Fibroblast of the aortic adventitia (primary cell): ENCODE data around the gene MYLK. TPM values are rescaled to one million over a fixed set of nuclear protein-coding genes. Genes with fewer than 3 reads are reported as not detected.
A peak's percentile ranks its signal among the peaks of the same experiment; 100 is the strongest.

ENCODE experiments used
- DNase-seq: peaks from one replicate; pipeline ENCODE4 v3.0.0-alpha.2; 2010; ENCODE audit warnings: low read depth
- H3K4me3 ChIP-seq: 2 replicates; pipeline ENCODE4 v1.5.1; 2011; ENCODE audit warnings: low read depth, mild to moderate bottlenecking, control low read depth, low read length, moderate library complexity
- total RNA-seq: library from RNA; depleted of rRNA; stranded (reverse); fragments of >200 nt; gene quantifications from 2 replicates; pipeline ENCODE4 v1.2.3, GENCODE V29; 2012; ENCODE audit warnings: low replicate concordance
- TF ChIP-seq, protein P1 (sequence below): IDR thresholded peaks from 2 replicates; pipeline ENCODE4 v1.5.1; 2011; ENCODE audit warnings: mild to moderate bottlenecking, low read length, control low read depth, inconsistent platforms; ENCODE audit not compliant: insufficient read depth

Gene MYLK
- total RNA-seq, 1 donor = 74.7 TPM

DNA sequence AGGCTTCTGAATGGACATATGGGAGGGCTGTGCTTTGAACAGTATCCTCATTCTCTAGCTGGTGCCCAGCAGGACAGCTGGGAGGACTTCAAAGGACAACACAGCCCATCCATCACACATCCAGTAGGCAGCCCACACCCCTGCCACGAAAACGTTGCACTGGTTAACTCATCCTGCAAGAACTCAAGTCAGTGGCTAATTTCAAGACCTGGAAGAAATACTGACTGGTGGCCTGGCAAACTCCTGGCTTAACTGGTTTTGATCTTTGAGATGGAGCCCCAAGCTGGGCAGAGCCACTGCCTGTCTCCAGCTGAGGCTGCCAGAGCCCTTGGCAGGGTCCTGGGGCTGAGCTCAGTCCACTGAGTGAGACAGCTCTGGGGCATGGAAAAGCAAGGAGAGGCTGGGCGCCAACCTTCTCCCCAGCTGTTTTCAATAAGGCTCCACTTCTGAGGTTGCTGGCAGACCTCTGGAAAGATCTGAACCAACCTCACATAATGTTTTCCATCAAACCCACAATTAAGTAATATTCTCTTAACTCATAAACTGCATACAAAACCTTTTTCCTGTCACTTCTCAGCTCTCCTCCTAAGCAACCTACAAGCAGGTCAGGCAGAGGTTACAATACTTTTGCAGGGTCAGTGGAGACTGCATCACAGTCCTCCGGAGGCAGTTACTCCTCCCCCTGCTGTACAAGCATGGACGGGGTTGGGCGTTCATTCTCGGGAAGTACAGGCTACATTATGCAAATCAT lies 110.3 kb downstream of the MYLK start:
- TF ChIP-seq, protein P1, sequence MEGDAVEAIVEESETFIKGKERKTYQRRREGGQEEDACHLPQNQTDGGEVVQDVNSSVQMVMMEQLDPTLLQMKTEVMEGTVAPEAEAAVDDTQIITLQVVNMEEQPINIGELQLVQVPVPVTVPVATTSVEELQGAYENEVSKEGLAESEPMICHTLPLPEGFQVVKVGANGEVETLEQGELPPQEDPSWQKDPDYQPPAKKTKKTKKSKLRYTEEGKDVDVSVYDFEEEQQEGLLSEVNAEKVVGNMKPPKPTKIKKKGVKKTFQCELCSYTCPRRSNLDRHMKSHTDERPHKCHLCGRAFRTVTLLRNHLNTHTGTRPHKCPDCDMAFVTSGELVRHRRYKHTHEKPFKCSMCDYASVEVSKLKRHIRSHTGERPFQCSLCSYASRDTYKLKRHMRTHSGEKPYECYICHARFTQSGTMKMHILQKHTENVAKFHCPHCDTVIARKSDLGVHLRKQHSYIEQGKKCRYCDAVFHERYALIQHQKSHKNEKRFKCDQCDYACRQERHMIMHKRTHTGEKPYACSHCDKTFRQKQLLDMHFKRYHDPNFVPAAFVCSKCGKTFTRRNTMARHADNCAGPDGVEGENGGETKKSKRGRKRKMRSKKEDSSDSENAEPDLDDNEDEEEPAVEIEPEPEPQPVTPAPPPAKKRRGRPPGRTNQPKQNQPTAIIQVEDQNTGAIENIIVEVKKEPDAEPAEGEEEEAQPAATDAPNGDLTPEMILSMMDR = no peak
- no peak overlapping the region for H3K4me3 ChIP-seq
- DNase-seq = peak; percentile 97

DNA sequence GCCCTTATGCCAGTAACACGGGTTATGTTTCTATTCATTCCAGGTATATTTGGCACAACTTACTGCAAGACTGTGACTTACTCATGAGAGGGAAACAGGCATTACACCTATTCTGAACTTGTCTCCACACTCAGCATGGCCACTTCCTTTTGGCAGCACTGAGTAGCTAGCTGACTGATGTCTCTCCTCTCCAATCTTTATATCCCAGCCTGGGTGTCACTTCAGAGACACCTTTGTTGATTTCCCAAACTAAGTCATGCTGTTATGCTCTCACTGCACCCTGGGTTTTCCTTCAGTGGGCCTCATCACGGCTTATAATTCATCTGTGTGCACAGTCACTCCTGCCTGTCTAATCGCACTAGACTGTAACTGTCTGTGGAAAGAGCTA lies 114.8 kb downstream of the MYLK start:
- no peak for DNase-seq
- TF ChIP-seq, protein P1 = no peak
- no peak overlapping the region for H3K4me3 ChIP-seq

DNA sequence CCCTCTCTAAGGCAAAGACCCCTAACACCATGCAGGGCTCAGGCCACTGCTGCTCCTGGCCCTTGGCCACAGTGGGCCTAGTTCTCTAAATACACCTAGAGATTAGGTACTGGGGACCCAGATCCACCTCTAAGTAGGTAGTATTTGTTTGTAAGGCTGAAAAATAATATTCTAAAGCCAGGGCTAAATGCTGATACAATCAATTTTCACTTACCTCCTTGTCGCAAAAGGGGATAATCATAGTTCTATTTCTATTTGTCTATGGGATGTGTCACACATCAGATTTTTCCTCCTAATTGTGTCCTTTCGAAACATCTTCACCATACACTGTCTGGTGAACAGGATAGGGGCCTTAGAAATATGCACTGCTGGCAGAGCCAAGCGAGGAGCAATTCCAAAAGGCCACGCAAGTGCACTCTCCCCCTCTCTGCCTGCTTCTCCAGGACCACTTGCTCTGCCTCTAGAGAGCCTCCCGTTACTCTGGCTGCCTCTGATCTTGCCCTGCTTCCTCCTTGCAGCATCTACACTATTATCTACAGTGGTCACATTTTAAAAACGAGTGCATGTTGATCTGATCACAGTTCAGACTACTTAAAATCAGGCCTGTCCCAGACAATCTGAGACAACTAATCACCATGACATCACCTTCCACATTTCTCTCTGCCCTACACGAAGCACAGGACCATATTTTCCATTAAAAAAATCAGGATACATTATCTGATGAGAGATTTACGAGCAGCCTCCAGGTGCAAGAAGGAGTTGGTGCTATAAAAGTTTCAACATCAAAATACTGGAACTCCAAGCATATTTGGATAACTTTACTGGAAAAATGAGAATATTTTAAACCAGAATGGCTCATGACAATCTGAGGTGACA lies 115.4 kb downstream of the MYLK start:
- H3K4me3 ChIP-seq = no peak overlapping the region
- TF ChIP-seq, protein P1 = no peak
- DNase-seq = no peak

DNA sequence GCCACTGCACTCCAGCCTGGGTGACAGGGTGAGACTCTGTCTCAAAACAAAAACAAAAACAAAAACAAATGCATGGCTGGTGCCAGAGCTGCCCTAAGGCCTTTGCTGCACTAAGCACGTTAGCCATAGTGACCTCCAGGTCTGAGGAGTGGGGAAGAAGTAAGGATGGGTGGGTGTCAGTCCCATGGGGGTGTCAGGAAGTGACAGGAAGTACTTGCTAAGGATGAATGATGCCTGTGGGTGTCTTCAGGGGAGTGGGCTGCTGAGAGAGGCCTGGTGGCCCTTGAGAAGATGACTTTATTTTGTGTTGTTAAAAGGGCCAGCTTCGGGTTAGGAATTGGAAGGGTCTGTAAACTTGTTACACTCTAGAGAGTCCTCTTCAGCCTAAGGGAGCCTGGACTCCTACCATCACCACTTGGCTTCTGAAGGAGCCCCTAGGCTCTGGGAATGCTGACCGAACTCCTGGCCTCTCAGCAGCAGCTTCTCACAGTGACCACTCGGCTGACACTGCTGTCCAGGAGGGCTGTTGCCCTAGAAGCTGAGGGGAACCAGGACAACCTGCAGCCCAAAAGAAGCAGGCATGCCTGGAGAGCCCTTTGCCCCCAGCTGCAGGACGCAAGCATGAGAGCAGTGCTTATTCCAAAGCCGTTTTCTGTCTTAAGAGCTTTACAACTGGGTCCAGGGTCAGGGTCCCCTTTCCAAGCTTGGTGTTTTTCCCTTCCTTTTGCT lies 116.4 kb downstream of the MYLK start:
- H3K4me3 ChIP-seq = no peak overlapping the region
- TF ChIP-seq, protein P1 = no peak
- no peak for DNase-seq

DNA sequence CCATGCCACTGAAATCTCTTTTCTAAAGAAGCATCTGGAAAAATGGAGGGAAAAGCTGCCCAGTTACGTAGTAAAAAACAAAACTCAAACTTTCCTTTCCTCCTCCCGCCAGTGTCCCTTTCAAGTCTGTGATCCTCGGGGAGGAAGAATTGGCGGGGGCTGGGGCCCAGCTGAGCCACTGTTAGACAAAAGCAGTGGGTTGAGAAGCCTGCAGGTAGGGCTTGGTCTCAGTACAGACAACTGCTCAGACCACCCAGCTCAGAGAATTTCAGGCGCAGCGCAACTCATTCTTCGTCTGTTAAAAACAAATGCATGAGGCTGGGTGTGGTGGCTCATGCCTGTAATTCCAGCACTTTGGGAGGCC lies 117.1 kb downstream of the MYLK start:
- H3K4me3 ChIP-seq = no peak overlapping the region
- DNase-seq = no peak
- TF ChIP-seq, protein P1 = no peak

- DNase-seq = no peak
- no peak overlapping the region for H3K4me3 ChIP-seq
- TF ChIP-seq, protein P1 = no peak
These were observed 117.7 kb downstream of the MYLK start for GRCh38 chr3:123766193-123767008.
